HepG2 (cell line): ENCODE results near the gene PTS. TPM values are rescaled to one million over a fixed set of nuclear protein-coding genes. Genes with fewer than 3 reads are reported as not detected.

Experiments
- ATAC-seq: fragments of 200-7000 bp; cut with Tn5 transposase; 3 replicates; pipeline ENCODE4 v1.9.1; 2020; ENCODE audit warnings: mild to moderate bottlenecking, moderate library complexity
- BruUV-seq: library from RNA; stranded (reverse); fragments of 400-500 nt; replicated peaks from 2 replicates; lab custom pipeline; 2021; lab: Mats Ljungman, UMichigan
- CTCF ChIA-PET: fragments of 300-600 bp; formaldehyde crosslinking; extraction: SDS; loops from one replicate; lab custom pipeline; 2021; ENCODE audit warnings: low total read pairs, inconsistent platforms, low intra/inter-chr PET ratio; lab: Yijun Ruan, JAX
- POLR2A ChIA-PET: fragments of 350-600 bp; sonication (Branson Sonifier 250); formaldehyde crosslinking; loops from one replicate; lab custom pipeline; 2020; ENCODE audit warnings: antibody characterized with exemption, inconsistent platforms; lab: Yijun Ruan, JAX
- DNase-seq: peaks from one replicate; pipeline ENCODE4 v3.0.0-alpha.2; 2015; ENCODE audit warnings: low spot score
- FAIRE-seq: peaks from 3 replicates; lab custom pipeline; 2011; peaks lifted over from hg19 to GRCh38; lab: Jason Lieb, UNC
- H2AFZ ChIP-seq: one replicate; pipeline ENCODE4 v1.6.1; 2011; ENCODE audit warnings: low read length, inconsistent platforms
- H3K27ac ChIP-seq: fragments of 300-600 bp; 3 replicates; pipeline ENCODE4 v1.8.0; 2011; ENCODE audit warnings: mixed run types, mild to moderate bottlenecking, mixed read lengths, low read length, inconsistent platforms; ENCODE audit not compliant: insufficient read depth; ENCODE audit errors: extremely low read length
- H3K27me3 ChIP-seq, 2 experiments: fragments of 200-600 bp in 1 of 2; 2 replicates in 1 of 2; 3 replicates in 1 of 2; pipeline versions ENCODE4 v1.6.0 to v1.8.0; 2011; ENCODE audit warnings: low read length in 2 of 2, mild to moderate bottlenecking in 2 of 2, moderate library complexity in 2 of 2, inconsistent platforms in 1 of 2; ENCODE audit not compliant: insufficient read depth in 2 of 2, control insufficient read depth in 1 of 2
- H3K36me3 ChIP-seq, 2 experiments: fragments of 200-600 bp in 1 of 2; replicated peaks in 1 of 2; 2 replicates in 1 of 2; 3 replicates in 1 of 2; pipeline versions ENCODE4 v1.5.1 to v1.8.0; 2011; ENCODE audit warnings: low read length in 2 of 2, inconsistent platforms in 1 of 2; ENCODE audit not compliant: insufficient read depth in 2 of 2, control insufficient read depth in 1 of 2
- H3K4me1 ChIP-seq: 2 replicates; pipeline ENCODE4 v1.5.1; 2012; ENCODE audit warnings: low read length, inconsistent platforms; ENCODE audit not compliant: insufficient read depth
- H3K4me2 ChIP-seq: 2 replicates; pipeline ENCODE4 v1.6.0; 2011; ENCODE audit warnings: low read depth, low read length, inconsistent platforms
- H3K4me3 ChIP-seq, 3 experiments: fragments of 200-600 bp in 1 of 3; sonication (generic), shearing (Covaris generic) in 1 of 3; replicated peaks in 1 of 3; 2 replicates each; pipeline ENCODE4 v1.5.1; 2011 to 2016; ENCODE audit warnings: low read length in 3 of 3, inconsistent platforms in 2 of 3, low read depth in 2 of 3, mild to moderate bottlenecking in 2 of 3, control low read depth in 1 of 3, mixed read lengths in 1 of 3; ENCODE audit not compliant: insufficient read depth in 1 of 3
- H3K79me2 ChIP-seq: one replicate; pipeline ENCODE4 v1.6.1; 2011; ENCODE audit warnings: low read length, inconsistent platforms; ENCODE audit not compliant: insufficient read depth
- H3K9ac ChIP-seq: 2 replicates; pipeline ENCODE4 v1.6.0; 2011; ENCODE audit warnings: mild to moderate bottlenecking, low read depth, low read length, inconsistent platforms; ENCODE audit not compliant: insufficient read depth
- H3K9me3 ChIP-seq: 2 replicates; pipeline ENCODE4 v1.5.1; 2012; ENCODE audit warnings: mild to moderate bottlenecking, low read length
- H4K20me1 ChIP-seq: 2 replicates; pipeline ENCODE4 v1.6.0; 2011; ENCODE audit warnings: inconsistent platforms, mild to moderate bottlenecking, low read length, moderate library complexity; ENCODE audit not compliant: insufficient read depth
- BCLAF1 ChIP-seq: fragments of 450-650 bp; IDR thresholded peaks from 2 replicates; pipeline ENCODE4 v1.6.1; 2017; ENCODE audit warnings: mild to moderate bottlenecking
- CCDC6 ChIP-seq: sonication (generic); formaldehyde crosslinking; IDR thresholded peaks from 2 replicates; pipeline ENCODE4 v1.8.1; 2022; ENCODE audit warnings: mild to moderate bottlenecking, missing genetic modification reagents, moderate library complexity
- ETV6 ChIP-seq: sonication (generic); formaldehyde crosslinking; conservative IDR thresholded peaks from 2 replicates; pipeline ENCODE4 v1.4.0; 2020; ENCODE audit warnings: missing genetic modification reagents
- FOSL1 ChIP-seq: sonication (generic); formaldehyde crosslinking; IDR thresholded peaks from 2 replicates; pipeline ENCODE4 v1.9.0; 2021; ENCODE audit warnings: missing genetic modification reagents, borderline replicate concordance
- NAIF1 ChIP-seq: sonication (generic); formaldehyde crosslinking; IDR thresholded peaks from 2 replicates; pipeline ENCODE4 v1.5.0; 2020; ENCODE audit warnings: mild to moderate bottlenecking, missing genetic modification reagents, borderline replicate concordance
- PHF5A ChIP-seq: IDR thresholded peaks from one replicate; pipeline ENCODE4 v1.6.1; 2018; ENCODE audit warnings: low read depth, missing genetic modification reagents; ENCODE audit not compliant: unreplicated experiment
- TGIF2 ChIP-seq: IDR thresholded peaks from 2 replicates; pipeline ENCODE4 v1.6.1; 2016; ENCODE audit warnings: control low read depth, missing compliant biosample characterization
- ZNF136 ChIP-seq: sonication (generic); formaldehyde crosslinking; IDR thresholded peaks from 2 replicates; pipeline ENCODE4 v1.8.1; 2022; ENCODE audit warnings: low read depth, mild to moderate bottlenecking, moderate library complexity, missing genetic modification reagents
- ZNF329 ChIP-seq: sonication (generic); formaldehyde crosslinking; IDR thresholded peaks from 2 replicates; pipeline ENCODE4 v1.9.0; 2021; ENCODE audit warnings: low read depth, mild to moderate bottlenecking, missing genetic modification reagents
- ZSCAN20 ChIP-seq: sonication (generic); formaldehyde crosslinking; IDR thresholded peaks from 2 replicates; pipeline ENCODE4 v1.4.0; 2020; ENCODE audit warnings: missing genetic modification reagents, mild to moderate bottlenecking, borderline replicate concordance
- ZXDC ChIP-seq: sonication (generic); formaldehyde crosslinking; IDR thresholded peaks from 2 replicates; pipeline ENCODE4 v1.5.0; 2020; ENCODE audit warnings: mild to moderate bottlenecking, missing genetic modification reagents
- WGBS: methylation state at CpG from one replicate; pipeline ENCODE4 v1.1.6; 2017; ENCODE audit warnings: low lambda C conversion rate; 5-methylcytosine and 5-hydroxymethylcytosine counted together
- in situ Hi-C: cut with HindIII; loops from 2 replicates; pipeline ENCODE4 v1.10.0; 2017; ENCODE audit warnings: low pct_unique_long_range_greater_than_20kb; ENCODE audit not compliant: extremely low pct_ligation_motif_present
- intact Hi-C: fragments of 100-400 bp; cut with micrococcal nuclease; formaldehyde crosslinking; loops from one replicate; pipeline ENCODE4 v1.10.0; 2022; ENCODE audit not compliant: unreplicated experiment
- polyA plus RNA-seq, 8 experiments: library from polyadenylated mRNA; depleted of rRNA in 3 of 8; stranded (reverse) in 7 of 8; unstranded in 1 of 8; fragments of >200 nt; fragmentation: Illumina TruSeq in 4 of 8; extraction: Trizol in 4 of 8; gene quantifications; 2 replicates each; pipeline versions ENCODE4 v1.2.1 to v1.2.3, GENCODE V29; 2011 to 2016; ENCODE audit warnings: low read depth in 4 of 8, missing spikeins in 1 of 8, mixed read lengths in 1 of 8; ENCODE audit not compliant: insufficient read depth in 1 of 8
- total RNA-seq, 5 experiments: library from RNA; depleted of rRNA; stranded (reverse); fragments of >200 nt; fragmentation: Illumina TruSeq; extraction: Trizol; gene quantifications; 2 replicates each; pipeline ENCODE4 v1.2.3, GENCODE V29; 2016; ENCODE audit warnings: low read depth in 1 of 5
- TF ChIP-seq, protein P1 (sequence below): sonication (generic); formaldehyde crosslinking; IDR thresholded peaks from 2 replicates; pipeline ENCODE4 v1.4.0; 2020; ENCODE audit warnings: mild to moderate bottlenecking, low read depth, missing genetic modification reagents

Gene PTS
- total and polyA plus RNA-seq, 2 of the 13 experiments (the other 11 are each of a cell fraction or from before 2014, with no cell fraction given): 33.6 to 49.3 TPM

- TF ChIP-seq, protein P1, sequence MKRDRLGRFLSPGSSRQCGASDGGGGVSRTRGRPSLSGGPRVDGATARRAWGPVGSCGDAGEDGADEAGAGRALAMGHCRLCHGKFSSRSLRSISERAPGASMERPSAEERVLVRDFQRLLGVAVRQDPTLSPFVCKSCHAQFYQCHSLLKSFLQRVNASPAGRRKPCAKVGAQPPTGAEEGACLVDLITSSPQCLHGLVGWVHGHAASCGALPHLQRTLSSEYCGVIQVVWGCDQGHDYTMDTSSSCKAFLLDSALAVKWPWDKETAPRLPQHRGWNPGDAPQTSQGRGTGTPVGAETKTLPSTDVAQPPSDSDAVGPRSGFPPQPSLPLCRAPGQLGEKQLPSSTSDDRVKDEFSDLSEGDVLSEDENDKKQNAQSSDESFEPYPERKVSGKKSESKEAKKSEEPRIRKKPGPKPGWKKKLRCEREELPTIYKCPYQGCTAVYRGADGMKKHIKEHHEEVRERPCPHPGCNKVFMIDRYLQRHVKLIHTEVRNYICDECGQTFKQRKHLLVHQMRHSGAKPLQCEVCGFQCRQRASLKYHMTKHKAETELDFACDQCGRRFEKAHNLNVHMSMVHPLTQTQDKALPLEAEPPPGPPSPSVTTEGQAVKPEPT: no peak
- TF ChIP-seq, all 625 proteins: peak for 0
These were observed 46.6 kb upstream of the PTS start (continued) for GRCh38 chr11:112179601-112180000.

DNA sequence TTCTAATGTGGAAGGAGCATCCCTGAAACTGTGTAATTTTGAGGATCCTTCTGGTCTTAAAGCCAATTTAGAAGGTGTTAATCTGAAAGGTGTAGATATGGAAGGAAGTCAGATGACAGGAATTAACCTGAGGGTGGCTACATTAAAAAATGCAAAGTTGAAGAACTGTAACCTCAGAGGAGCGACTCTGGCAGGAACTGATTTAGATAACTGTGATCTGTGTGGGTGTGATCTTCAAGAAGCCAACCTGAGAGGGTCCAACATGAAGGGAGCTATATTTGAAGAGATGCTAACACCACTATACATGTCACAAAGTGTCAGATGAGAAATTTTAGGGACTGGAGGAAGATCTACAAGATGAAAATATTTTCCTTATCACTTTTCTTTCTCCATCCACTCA lies 43.4 kb upstream of the PTS start:
- POLR2A ChIA-PET: no interaction called here
- Histone ChIP-seq H3K9me3 (no peaks in the 10 kb centered on the region), H2AFZ (no peak overlapping the region), H3K4me1 (no peaks in the 10 kb centered on the region), H3K4me2 (no peak overlapping the region), H3K9ac (no peak overlapping the region), H3K36me3 (no peaks in the 10 kb centered on the region), H3K27me3 (no peaks in the 10 kb centered on the region; a peak in 1 of 5 replicates), H3K79me2 (no peaks in the 10 kb centered on the region), H3K27ac (no peak overlapping the region), H3K4me3 (no peak overlapping the region), H4K20me1 (no peaks in the 10 kb centered on the region)
- DNase-seq (no peak), FAIRE-seq (no peak), ATAC-seq (no peak)
- WGBS: 37% methylated on average over 1 of the region's 1 CpG
- no TSS peak for BruUV-seq
- CTCF ChIA-PET: no interaction called here
- no peak for TF ChIP-seq ETV6 (CRISPR knock-in tag)
- TF ChIP-seq NAIF1 (CRISPR knock-in tag): no peak
- no peak for TF ChIP-seq ZNF136 (CRISPR knock-in tag)
- no peak for TF ChIP-seq ZSCAN20 (CRISPR knock-in tag)
- no peak for TF ChIP-seq CCDC6 (CRISPR knock-in tag)
- TF ChIP-seq ZXDC (CRISPR knock-in tag): no peak
- TF ChIP-seq TGIF2 (CRISPR knock-in tag): no peak
- no peak for TF ChIP-seq PHF5A (CRISPR knock-in tag)
- TF ChIP-seq ZNF329 (CRISPR knock-in tag): no peak
- no peak for TF ChIP-seq BCLAF1
- no peak for TF ChIP-seq FOSL1 (CRISPR knock-in tag)
- intact Hi-C loops: no loop called here
- in situ Hi-C loops: no loop called here
